HG03439 (cell line): Measurements from ENCODE around the gene ITGAE.

Experiments used
- ATAC-seq: cut with Tn5 transposase; IDR thresholded peaks from one replicate; pipeline ENCODE4 v1.9.1; 2021; ENCODE audit warnings: mild to moderate bottlenecking, moderate library complexity; ENCODE audit not compliant: unreplicated experiment

ITGAE gene

GRCh38 chr17:3821101-3821500, 20.1 kb upstream of the ITGAE start:
- ATAC-seq = no peak

DNA sequence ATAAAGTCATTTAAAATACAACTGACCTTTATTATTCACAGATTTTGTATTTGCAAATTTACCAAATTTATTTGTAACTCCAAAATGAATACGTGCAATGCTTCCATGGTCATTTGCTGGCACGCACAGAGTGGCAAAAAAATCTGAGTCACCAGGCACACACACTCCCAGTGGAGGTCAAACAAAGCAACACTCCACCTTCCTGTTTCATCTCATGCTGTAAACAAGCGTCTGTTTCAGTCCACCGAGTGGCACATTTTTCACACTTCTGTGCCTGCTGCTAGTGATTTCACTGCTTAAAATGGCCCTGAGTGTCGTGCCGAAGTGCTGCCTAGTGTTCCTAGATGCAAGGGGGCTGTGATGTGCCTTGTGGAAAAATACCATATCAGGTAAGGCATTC, 17.8 kb upstream of the ITGAE start:
- ATAC-seq = no peak

- no peak for ATAC-seq
Observed at GRCh38 chr17:3817851-3818605, 17.0 kb upstream of the ITGAE start.

- ATAC-seq = no peak
Observed at GRCh38 chr17:3815925-3816324, 14.9 kb upstream of the ITGAE start.

DNA sequence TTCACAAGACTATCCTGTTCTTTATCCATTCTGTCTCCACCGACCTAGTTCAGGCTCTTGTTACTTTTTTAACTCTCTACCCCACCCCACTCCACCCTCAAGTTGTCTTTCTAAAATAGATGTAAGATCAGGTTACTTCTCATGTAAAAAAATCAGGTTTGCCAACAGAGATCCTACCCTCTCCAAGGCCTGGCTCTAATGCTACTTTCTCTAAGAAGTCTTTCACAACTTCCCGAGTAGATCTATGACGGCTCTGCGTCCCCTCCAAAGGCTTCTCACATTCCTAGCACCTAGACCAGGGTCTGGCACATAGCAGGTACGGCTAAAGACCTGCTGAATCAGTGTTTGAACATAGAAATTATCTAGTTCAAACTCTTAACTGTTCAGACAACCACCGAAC, 14.1 kb upstream of the ITGAE start:
- ATAC-seq = no peak

DNA sequence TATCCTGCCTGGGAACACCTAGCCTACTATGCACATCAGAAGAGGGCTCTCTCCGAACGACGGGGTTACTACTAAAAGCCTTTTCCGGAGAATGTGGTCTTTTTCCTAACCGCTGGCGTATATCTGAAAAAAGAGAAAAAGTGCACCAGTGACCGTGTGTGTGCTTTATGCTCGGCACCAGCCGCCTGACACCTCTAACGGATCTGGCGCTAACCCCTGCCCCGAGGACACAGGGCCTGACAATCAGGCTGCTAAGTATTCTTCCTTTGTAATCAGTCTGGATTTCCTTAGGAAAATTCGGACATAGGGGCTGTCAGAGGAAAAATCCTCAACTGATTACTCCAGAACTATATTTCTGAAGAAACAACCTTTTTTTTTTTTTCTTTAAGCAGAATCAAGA, 13.4 kb upstream of the ITGAE start:
- no peak for ATAC-seq

DNA sequence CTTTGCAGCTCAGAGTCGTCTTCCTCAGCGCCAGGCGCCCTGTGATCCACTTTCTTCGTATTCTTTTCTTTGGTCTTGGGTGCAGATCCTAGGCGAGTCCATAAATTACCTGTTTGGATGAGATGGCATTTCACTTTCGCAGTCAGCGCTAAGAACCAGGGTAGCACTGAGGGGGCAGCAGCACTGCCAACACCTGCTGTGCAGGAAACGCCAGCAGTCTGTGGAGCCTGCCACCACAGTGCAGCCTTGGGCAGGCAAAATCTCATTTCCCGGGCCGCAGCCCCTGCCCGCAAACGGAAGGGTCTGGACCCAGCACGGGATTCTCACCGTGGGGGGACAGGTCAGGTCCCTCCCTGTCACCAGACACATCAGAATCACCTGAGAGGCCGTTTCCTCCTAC, 12.2 kb upstream of the ITGAE start:
- no peak for ATAC-seq

- no peak for ATAC-seq
Observed at GRCh38 chr17:3812771-3813170, 11.8 kb upstream of the ITGAE start.

GRCh38 chr17:3812284-3812683, 11.3 kb upstream of the ITGAE start:
- no peak for ATAC-seq

DNA sequence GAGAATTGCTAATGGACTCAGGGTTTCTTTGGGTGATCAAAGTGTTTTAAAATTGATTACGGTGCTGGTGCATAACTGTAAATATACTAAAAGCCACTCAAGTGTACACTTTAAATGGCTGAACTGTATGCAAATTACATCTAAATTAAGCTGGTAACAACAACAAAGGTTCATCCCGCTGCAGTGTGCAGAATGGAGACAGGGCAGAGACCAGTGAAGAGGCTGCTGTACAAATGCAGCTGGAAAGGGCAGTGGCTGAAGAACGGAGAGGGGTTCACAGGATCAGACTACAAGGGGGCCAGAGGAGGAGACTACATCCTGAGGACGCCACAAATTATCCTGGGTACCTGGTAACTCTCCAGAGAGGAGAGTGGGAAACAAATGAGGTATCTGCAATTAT, 9.0 kb upstream of the ITGAE start:
- ATAC-seq = no peak

DNA sequence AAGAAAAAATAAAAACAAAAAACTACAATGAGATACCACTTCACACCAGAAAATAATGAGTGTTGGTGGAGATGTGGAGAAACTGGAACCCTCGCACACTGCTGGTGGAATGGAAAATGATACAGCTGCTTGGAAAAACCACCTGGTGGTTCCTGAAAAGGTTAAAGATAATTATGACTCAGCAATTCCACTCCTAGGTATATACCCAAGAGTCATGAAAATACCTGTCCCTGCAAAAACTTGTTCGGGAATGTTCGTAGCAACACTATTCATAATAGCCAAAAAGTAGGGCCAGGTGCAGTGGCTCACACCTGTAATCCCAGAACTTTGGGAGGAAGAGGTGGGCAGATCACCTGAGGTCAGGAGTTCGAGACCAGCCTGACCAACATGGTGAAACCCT, 8.1 kb upstream of the ITGAE start:
- ATAC-seq = no peak

DNA sequence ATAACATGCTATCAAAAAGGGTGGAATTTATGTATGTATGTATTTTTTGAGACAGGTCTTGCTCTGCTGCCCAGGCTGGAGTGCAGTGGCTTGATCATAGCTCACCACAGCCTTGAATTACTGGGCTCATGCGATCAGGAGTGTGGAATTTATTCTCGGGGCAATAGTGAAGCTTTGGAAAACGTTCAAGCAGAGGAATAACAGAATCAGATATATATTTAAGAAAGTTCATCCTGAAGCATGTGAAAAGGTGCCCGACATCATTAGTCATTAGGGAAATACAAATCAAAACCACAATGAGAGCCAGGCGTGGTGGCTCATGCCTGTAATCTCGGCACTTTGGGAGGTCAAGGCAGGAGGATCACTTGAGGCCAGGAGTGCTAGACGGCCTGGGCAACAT, 7.7 kb upstream of the ITGAE start:
- no peak for ATAC-seq

DNA sequence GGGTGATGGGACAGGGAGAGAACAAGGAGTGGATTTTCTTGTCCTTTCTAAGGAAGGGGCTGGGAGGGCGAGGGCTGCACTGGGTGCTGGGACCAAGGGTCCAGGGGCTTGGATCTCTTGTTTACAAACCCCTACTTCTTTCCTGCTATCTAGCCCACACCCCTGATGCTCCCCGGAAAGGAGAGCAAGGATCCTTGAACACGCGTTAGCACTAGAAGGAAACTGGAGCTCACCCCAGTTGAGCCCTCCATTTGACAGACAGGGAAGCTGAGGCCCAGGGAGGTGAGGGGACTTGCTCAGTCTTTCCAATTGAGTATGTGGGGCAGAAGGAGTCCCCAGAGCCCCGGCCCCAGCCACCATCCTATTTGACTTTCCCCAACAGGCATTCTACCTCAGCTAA, 4.6 kb upstream of the ITGAE start:
- no peak for ATAC-seq

DNA sequence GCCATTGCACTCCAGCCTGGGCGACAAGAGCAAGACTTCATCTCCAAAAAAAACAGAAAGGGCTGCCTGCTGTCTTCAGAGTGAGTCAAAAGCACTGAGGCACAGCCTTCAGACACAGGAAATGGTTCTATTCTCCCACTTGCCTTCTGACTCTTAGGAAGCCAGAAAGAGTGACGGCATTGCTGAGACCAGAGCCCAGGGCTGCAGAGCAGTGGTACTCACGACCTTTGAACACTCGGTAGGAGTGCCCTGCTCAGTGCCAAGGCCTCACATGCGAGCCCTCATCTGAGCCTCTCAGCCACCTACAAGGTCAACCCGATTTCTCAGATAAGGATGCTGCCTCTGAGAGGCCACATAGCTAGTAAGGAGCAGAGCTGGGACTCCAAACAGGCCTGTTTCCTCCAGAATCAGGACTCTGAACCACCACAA, 3.5 kb upstream of the ITGAE start:
- peak; percentile 46 for ATAC-seq

DNA sequence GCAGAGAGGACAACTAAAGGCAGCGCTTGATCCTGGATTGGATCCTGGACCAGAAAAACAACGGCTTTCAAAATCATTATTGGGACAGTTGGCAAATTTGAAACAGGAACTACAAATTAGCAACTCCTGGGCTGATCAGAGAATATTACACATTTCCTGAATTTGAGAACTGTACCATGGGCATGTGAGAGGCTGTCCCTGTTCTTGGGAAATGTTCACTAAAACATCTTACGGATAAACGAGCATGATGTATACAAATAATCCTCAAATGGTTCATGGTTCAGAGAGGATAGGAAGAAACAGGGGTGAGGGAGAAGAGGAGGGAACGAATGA, 2.3 kb upstream of the ITGAE start:
- no peak for ATAC-seq

DNA sequence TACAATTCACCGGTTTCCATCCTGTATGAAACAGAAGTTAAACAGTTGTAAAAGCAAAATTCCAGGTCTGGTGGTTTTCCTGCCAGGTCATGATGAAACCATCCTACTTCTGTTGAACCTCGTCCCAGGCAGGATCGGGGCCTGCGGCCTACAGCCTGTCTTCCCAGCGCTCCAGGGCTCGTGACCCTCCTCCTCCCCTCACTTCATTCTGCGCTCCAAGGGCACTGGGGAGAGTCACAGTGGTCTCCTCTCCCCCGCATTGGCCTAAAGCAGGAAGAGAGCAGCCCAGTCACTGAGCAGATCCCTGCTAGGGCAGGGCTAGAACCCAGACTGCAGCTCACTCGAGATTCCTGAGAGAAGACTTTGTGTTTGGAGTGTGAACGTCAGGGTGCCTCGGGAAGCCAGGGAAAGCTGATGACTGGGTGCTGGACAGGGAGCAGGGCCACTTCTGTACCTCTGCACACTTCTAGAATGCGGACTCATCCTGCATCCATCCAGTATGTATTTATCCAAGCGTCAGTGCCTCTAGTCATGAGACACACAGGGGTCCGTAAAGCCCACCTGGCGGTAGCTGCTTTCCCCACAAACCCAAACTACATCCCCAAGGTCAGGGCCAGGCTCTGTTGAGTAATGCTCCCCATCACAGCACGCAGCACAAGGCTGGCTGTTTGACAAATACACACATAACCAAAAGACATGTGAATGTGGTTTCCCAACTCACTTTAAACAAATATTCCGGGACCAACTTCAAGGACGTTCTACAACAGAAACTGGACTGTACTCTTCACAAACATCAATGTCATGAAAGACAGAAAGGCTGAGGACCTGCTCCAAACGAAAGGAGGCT, 1.7 kb upstream of the ITGAE start:
- no peak for ATAC-seq

- no peak for ATAC-seq
Observed at GRCh38 chr17:3801792-3802191, 804 bp upstream of the ITGAE start.

GRCh38 chr17:3801347-3801746, 359 bp upstream of the ITGAE start:
- ATAC-seq = no peak

DNA sequence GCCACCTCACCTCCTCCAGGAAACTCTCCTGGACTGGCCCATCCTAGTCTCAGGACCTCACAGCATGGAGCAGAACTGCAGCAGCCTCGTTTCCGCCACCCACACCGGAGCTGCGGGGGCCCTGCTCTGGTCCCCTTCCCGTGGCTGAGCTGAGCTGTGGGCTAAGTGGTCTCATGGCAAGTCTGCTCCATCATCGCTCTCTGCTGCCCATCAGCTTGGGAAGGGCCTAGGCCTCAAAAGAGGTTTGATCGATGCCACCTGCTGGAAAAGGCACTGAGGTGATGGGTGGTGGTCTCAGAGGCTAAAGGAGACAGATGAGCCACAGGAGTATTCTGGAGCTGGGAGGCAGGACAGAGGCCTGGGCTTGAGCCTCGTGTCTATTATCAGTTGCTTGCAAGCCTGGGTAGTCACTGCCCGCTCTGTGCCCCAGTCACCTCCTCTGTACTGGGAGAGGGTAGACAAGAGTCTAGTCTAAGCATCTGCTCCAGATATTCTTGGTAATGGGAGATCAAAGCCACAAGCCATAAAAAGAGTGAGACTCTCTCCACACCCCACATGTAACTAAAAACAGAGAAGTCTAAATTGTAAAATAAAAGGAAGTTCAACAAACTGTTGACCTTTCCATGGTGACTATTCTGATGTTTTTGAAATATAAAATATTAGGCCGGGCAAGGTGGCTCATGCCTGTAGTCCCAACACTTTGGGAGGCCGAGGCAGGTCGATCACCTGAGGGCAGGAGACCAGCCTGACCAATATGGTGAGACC, 1.6 kb downstream of the ITGAE start:
- no peak for ATAC-seq

GRCh38 chr17:3798273-3799180, 2.5 kb downstream of the ITGAE start:
- ATAC-seq = no peak

DNA sequence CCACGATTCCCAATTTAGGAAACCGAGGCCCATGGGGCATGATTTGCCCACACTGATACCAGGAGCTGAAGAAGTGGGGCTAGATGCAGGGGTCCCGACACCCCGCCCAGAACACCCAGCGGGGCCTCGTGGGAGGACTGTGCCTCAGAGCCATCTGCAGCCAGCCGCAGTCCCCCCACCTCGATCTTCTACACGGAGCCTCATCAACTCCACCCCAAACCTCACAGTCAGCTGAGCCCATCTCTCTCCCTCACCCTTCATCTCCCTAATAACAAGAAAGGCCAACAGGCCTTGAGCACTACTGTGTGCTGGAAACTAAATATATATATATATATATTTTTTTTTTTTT, 4.2 kb downstream of the ITGAE start:
- ATAC-seq = no peak
